Pancreas (tissue), 10 donors: ENCODE results near the gene PTRH1. TPM values are rescaled to one million over a fixed set of nuclear protein-coding genes. Genes with fewer than 3 reads are reported as not detected.
A peak's percentile ranks its signal among the peaks of the same experiment; 100 is the strongest.

Source experiments
- ATAC-seq, 4 donors: fragments of 200-7000 bp; cut with Tn5 transposase; one replicate each; pipeline versions ENCODE4 v1.8.0 to v1.9.1; 2020; ENCODE audit warnings: mild to moderate bottlenecking in 4 of 4, moderate library complexity in 4 of 4
- DNase-seq, 6 donors: peaks; one replicate each; pipeline ENCODE4 v3.0.0-alpha.2; 2020
- FAIRE-seq: peaks from 2 replicates; lab custom pipeline; 2012; peaks lifted over from hg19 to GRCh38; lab: Jason Lieb, UNC
- H3K27ac ChIP-seq, 4 donors: fragments of 200-600 bp; sonication (generic); 1 replicate in 3 of 4; 2 replicates in 1 of 4; pipeline versions ENCODE4 v1.5.0 to v1.8.0; 2020
- H3K27me3 ChIP-seq, 4 donors: fragments of 200-600 bp; one replicate each; pipeline ENCODE4 v1.8.0; 2021
- H3K36me3 ChIP-seq, 3 donors: fragments of 200-600 bp; sonication (generic) in 1 of 3; one replicate each; pipeline versions ENCODE4 v1.5.0 to v1.8.0; 2020 to 2021
- H3K4me1 ChIP-seq, 3 donors: fragments of 200-600 bp; one replicate each; pipeline ENCODE4 v1.8.0; 2021
- H3K4me3 ChIP-seq, 4 donors: fragments of 200-600 bp; sonication (generic) in 2 of 4; one replicate each; pipeline versions ENCODE4 v1.5.0 to v1.8.0; 2020 to 2021
- H3K9me3 ChIP-seq, 4 donors: fragments of 200-600 bp; one replicate each; pipeline ENCODE4 v1.8.0; 2021
- WGBS, 2 donors: extraction: QIAGEN DNeasy Blood & Tissue Kit; methylation state at CpG; one replicate each; pipeline ENCODE4 v1.1.7; 2013; 5-methylcytosine and 5-hydroxymethylcytosine counted together
- intact Hi-C, 3 donors: fragments of 100-400 bp; cut with DNase I; formaldehyde crosslinking; loops; one replicate each; pipeline versions ENCODE4 v1.11.1 to v1.14.2; 2022
- polyA plus RNA-seq, 2 donors: library from polyadenylated mRNA; stranded (reverse); fragments of 200-250 nt; gene quantifications; one replicate each; pipeline ENCODE4 v1.2.3, GENCODE V29; 2013
- total RNA-seq, 6 donors: library from RNA; stranded (reverse); fragmentation: NEBNext Ultra II Directional in 4 of 6; extraction: Animal tissue kit (Norgen Biotek cat#: 25700) in 4 of 6; gene quantifications; one replicate each; pipeline versions ENCODE4 v1.2.1 to v1.2.4, GENCODE V29; 2021 to 2023
- TF ChIP-seq, protein P1 (sequence below), 4 donors: fragments of 200-600 bp; sonication (generic) in 3 of 4; IDR thresholded peaks; one replicate each; pipeline versions ENCODE4 v1.5.0 to v1.8.0; 2021; ENCODE audit warnings: antibody characterized with exemption in 4 of 4
- donor health status: healthy with polysubstance abuse.
- donor health status: DM: no; HTN: no; CAD: no; lungs with moderate emphysema.
- donor health status: DM: no; HTN: no; CAD: no.
- donor health status: control.
- donor health status: control.
- donor health status: Bipolar disorder and iron deficiency.
- donor health status: DM: yes; HTN: yes; CAD: no.
- donor health status: DM: no; HTN: no; CAD: no.
- donor health status: DM: no; HTN: no; CAD: no.
- donor health status: DM: yes; HTN: yes; CAD: no.

Gene PTRH1
- total and polyA plus RNA-seq, 8 donors: 5.6 to 13.4 (median 10.3) TPM

DNA sequence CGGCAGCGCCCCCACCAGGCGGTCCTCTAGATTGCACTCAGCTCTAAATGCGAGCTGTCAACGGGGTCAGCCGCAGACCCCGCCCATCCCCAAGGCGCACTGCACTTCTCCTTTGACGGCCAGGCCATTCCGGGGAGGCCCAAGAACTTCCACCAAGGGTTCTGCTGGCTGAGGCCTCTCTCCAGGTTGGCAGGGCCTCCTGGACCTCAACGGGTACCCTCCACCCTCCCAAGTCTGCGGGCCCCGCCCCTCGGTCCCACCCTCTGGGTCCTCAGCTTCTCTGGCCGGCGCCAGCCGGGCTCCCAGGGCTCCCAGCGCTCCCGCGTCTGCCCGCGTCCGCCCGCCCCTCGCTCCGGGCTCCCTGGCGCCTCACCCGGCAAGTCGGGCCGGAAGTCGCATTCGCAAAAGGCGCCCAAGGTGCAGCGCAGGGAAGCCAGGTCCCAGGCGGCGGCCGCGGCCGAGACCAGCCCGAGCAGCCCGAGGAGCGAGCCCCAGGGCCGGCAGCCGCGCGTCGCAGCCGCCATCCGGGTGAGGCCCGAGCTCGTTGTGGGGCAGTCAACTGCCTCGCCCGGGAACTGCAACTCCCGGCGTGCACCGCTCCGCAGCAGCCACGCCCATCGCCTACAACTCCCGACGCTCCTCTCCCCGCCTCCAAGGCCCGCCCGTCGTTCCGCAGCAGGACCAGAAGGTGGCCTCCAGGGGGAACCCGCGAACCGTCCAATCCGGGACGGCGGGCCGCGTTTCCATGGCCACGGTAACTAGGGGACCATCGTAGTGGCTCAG, 19.5 kb upstream of the PTRH1 start, which contains the start of gene TOR2A:
TOR2A (minus strand) TSS at position 548 of the 783 bp plus-strand sequence; CDS start at position 524, 24 bp downstream.
- intact Hi-C loops: loop anchor here in 2 of 3 donors (5.0 to 10.0 kb wide), 4 partner anchors 132 to 240 kb away; no protein-coding TSS in a partner anchor
- H3K4me1 ChIP-seq: peaks cover 0 to 6% (median 4%) of the 10 kb centered on the region in 3 donors
- FAIRE-seq (no peak), ATAC-seq (peak; percentile 94 to 97 (median 96)), DNase-seq (peak; percentile 95 to 99 (median 98))
- no peaks in the 10 kb centered on the region for H3K9me3 ChIP-seq
- peak within 1 kb of the TSS; percentile 61 to 94 (median 68) for H3K4me3 ChIP-seq
- no peaks in the 10 kb centered on the region for H3K36me3 ChIP-seq
- WGBS, 2 donors: 0 to 1% methylated on average over 72 to 76 of the region's 76 CpGs
- no peaks in the 10 kb centered on the region for H3K27me3 ChIP-seq
- TF ChIP-seq, protein P1, sequence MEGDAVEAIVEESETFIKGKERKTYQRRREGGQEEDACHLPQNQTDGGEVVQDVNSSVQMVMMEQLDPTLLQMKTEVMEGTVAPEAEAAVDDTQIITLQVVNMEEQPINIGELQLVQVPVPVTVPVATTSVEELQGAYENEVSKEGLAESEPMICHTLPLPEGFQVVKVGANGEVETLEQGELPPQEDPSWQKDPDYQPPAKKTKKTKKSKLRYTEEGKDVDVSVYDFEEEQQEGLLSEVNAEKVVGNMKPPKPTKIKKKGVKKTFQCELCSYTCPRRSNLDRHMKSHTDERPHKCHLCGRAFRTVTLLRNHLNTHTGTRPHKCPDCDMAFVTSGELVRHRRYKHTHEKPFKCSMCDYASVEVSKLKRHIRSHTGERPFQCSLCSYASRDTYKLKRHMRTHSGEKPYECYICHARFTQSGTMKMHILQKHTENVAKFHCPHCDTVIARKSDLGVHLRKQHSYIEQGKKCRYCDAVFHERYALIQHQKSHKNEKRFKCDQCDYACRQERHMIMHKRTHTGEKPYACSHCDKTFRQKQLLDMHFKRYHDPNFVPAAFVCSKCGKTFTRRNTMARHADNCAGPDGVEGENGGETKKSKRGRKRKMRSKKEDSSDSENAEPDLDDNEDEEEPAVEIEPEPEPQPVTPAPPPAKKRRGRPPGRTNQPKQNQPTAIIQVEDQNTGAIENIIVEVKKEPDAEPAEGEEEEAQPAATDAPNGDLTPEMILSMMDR (IDR thresholded peaks at IDR 0.05): peak; percentile 88 to 90 (median 88)
- peak within 1 kb of the TSS; percentile 87 to 94 (median 93) for H3K27ac ChIP-seq

- TF ChIP-seq, protein P1 (IDR thresholded peaks at IDR 0.05): no peak
- Histone ChIP-seq H3K4me1 (peaks cover 0 to 6% (median 4%) of the 10 kb centered on the region in 3 donors), H3K27me3 (no peaks in the 10 kb centered on the region), H3K9me3 (no peaks in the 10 kb centered on the region), H3K36me3 (no peaks in the 10 kb centered on the region), H3K4me3 (peak overlapping the region; percentile 61 to 94 (median 68)), H3K27ac (peak overlapping the region in 3 of 4 donors; percentile 93 to 94 (median 93))
- WGBS, 2 donors: 30 to 34% methylated on average over 22 of the region's 22 CpGs
- FAIRE-seq (no peak), ATAC-seq (no peak), DNase-seq (peak in 2 of 6 donors; percentile 66 to 86)
- intact Hi-C loops: loop anchor here in 2 of 3 donors (5.0 to 10.0 kb wide), 2 partner anchors 142 to 239 kb away; no protein-coding TSS in a partner anchor
These were observed 18.8 kb upstream of the PTRH1 start for GRCh38 chr9:127734247-127734746.

DNA sequence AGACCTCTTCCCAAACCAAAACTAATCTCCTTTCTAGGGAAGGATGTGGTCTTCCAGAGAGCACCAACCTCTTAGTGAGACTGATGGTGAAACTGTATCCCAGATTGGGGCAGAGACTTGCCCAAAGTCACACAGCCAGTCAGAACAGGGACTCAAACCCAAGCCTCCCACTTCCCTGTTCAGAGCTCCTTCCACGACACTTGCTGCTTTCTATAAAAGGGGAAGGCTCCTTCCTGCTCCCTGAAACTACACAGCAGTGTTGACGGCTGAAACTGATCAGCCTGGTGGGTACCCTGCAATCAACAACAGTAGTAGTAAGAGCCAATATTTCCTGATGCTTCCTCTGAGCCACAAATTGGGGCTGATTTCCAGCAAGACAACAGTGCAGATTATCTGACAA, 18.2 kb upstream of the PTRH1 start:
- H3K27me3 ChIP-seq: no peaks in the 10 kb centered on the region
- intact Hi-C loops: loop anchor here in 2 of 3 donors (2.0 to 10.0 kb wide), 3 partner anchors 141 to 239 kb away; no protein-coding TSS in a partner anchor
- FAIRE-seq (no peak), DNase-seq (no peak), ATAC-seq (no peak)
- no peak overlapping the region for H3K27ac ChIP-seq
- no peaks in the 10 kb centered on the region for H3K9me3 ChIP-seq
- no peaks in the 10 kb centered on the region for H3K36me3 ChIP-seq
- 87% methylated on average over 2 of the region's 2 CpGs for WGBS, 2 donors
- TF ChIP-seq, protein P1 (IDR thresholded peaks at IDR 0.05): no peak
- H3K4me1 ChIP-seq: peaks cover 0 to 6% (median 4%) of the 10 kb centered on the region in 3 donors
- H3K4me3 ChIP-seq: no peak overlapping the region

GRCh38 chr9:127732444-127732843, 17.0 kb upstream of the PTRH1 start:
- no peaks in the 10 kb centered on the region for H3K9me3 ChIP-seq
- 95 to 96% methylated on average over 21 of the region's 21 CpGs for WGBS, 2 donors
- intact Hi-C loops: loop anchor here in 2 of 3 donors (2.0 to 10.0 kb wide), 3 partner anchors 140 to 238 kb away; no protein-coding TSS in a partner anchor
- no peaks in the 10 kb centered on the region for H3K36me3 ChIP-seq
- FAIRE-seq (no peak), DNase-seq (peak in 1 of 6 donors; percentile 70), ATAC-seq (no peak)
- H3K4me1 ChIP-seq: peaks cover 0 to 6% (median 4%) of the 10 kb centered on the region in 3 donors
- H3K27me3 ChIP-seq: no peaks in the 10 kb centered on the region
- H3K27ac ChIP-seq: no peak overlapping the region
- H3K4me3 ChIP-seq: no peak overlapping the region
- TF ChIP-seq, protein P1 (IDR thresholded peaks at IDR 0.05): no peak
